Dedifferentiated amniotic fluid mesenchymal stem cell (primary cell): ENCODE data around the gene ZNF695.

Experiments
- DNase-seq: peaks from one replicate; pipeline ENCODE4 v3.0.0-alpha.2; 2016; ENCODE audit errors: extremely low spot score

ZNF695 gene

GRCh38 chr1:246959944-246960693, 47.7 kb downstream of the ZNF695 start:
- no peak for DNase-seq

GRCh38 chr1:246954126-246954525, 53.7 kb downstream of the ZNF695 start:
- no peak for DNase-seq

DNA sequence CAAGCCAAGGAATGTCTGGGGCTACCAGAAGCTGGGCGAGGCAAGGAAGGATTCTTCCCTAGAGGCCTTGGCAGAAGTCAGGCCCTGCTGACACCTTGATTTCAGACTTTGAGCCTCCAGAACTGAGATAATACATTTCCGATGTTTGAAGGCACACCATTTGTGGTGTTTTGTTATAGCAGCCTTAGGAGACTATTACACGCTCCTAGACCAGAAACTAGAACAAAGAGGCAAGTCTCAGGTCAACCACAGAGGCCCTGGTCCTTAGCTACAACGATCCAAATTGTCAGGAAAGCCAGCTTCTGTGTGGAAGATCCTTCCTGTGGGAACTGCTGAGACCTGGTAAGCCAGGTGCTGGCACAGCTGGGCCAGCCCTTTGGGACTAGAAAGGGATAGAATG, 56.4 kb downstream of the ZNF695 start:
- no peak for DNase-seq

GRCh38 chr1:246949956-246950355, 57.9 kb downstream of the ZNF695 start:
- DNase-seq = no peak

DNA sequence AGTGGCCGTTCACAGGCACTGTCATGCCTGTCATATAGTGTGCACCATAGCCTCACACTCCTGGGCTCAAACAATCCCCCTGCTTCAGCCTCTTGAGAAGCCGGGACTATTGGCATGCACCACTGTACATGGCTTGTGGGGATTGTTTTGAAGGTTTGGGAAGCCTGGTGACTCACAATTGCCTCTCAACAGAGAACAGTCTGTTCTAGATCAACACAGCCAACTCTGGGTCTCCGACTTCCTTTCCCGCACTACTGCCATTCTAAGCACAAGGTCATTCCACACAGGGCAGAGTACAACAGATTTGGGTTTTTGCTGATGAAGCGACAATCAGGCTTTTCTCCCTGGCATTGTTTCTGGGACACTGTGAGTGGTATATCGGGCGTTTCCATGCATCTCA, 60.6 kb downstream of the ZNF695 start:
- no peak for DNase-seq

DNA sequence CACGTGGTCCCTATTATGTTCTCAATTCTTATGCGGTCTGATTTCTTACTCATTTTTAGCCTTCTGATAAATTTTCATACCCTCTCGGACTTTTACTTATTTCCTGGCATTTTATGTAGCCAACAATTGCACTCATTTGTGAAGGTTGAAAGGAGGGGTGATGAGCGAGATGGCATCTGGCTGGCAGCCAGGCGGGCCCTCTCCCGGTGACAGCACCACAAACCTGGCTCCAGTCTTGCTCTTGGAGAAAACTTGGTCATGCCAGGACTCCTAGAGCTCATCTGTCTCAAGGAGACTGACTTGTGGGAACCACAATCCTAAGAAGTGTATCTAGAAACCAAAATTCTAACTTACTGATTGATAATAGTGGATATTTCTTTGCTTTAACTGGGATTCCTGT, 61.5 kb downstream of the ZNF695 start:
- DNase-seq = no peak
